Measurements from ENCODE around the gene TIMM8B. TPM values are rescaled to one million over a fixed set of nuclear protein-coding genes. Genes with fewer than 3 reads are reported as not detected.

Gene TIMM8B
- total and polyA plus RNA-seq, 2 of the 4 experiments (the other 2 are of a cell fraction) = 35.5 to 103 TPM

DNA sequence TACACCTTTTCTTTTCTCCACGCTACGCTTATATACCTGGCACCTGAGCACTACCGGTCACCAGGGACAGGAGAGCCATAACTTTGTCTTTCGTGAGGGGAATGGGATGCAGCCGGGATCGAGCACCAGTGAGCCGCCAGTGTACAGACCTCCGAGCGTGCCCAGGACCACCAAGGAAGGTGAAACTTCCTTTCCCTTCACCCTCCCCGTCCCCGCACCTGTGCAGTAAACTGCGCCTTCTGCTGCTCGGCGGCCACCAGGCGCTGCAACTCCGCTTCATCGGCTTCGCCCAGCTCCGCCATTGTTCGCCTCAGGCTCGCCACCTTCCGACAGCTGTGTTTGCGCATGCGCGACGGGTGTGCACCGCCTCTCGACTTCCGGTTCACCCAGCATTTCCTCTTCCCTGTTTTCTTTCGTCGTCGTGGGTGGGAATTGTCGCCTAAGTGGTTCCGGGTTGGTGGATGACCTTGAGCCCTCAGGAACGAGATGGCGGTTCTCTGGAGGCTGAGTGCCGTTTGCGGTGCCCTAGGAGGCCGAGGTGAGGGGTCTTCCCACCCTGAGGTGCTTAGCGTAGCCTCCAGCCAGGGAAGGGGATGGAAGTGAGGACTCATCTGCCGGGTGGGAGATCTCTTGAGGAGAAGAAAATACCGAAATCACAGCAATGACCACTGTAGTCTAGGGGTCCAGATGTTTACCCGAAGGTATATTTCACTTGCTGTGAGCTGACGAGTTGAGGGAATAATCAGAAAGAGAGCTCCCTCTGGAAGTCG lies at the start of gene TIMM8B, which contains the start of gene SDHD (continued):
- TF ChIP-seq CHD1 (IDR thresholded peaks at IDR 0.05; ENCODE audit: low read depth, low read length) = 0 out of 2 replicates have a peak, but pooled peaks have one; percentile 44
- TF ChIP-seq, protein P1, sequence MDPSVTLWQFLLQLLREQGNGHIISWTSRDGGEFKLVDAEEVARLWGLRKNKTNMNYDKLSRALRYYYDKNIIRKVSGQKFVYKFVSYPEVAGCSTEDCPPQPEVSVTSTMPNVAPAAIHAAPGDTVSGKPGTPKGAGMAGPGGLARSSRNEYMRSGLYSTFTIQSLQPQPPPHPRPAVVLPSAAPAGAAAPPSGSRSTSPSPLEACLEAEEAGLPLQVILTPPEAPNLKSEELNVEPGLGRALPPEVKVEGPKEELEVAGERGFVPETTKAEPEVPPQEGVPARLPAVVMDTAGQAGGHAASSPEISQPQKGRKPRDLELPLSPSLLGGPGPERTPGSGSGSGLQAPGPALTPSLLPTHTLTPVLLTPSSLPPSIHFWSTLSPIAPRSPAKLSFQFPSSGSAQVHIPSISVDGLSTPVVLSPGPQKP (IDR thresholded peaks at IDR 0.05; ENCODE audit: borderline replicate concordance, low read depth, low read length) = 0 out of 2 replicates have a peak, but pooled peaks have one; percentile 51
- TF ChIP-seq RFX5 (IDR thresholded peaks at IDR 0.05; ENCODE audit: low read depth, low read length) = no peak

GRCh38 chr11:112134473-112134872 lies 47.9 kb upstream of the TIMM8B start:
- H2AFZ ChIP-seq (replicated peaks; ENCODE audit: low read length, poor library complexity) = no peak overlapping the region
- no peak overlapping the region for H3K9ac ChIP-seq (ENCODE audit: low read depth, low read length)
- H3K56ac ChIP-seq (ENCODE audit: extremely low read depth, insufficient read depth, low read length) = no peak overlapping the region
- CTCF ChIA-PET = no interaction called here
- H3K9me1 ChIP-seq (ENCODE audit: insufficient read depth, low read length) = 0 out of 2 replicates have a peak, but pooled peaks cover 4% of the 10 kb centered on the region
- 100% methylated on average over 2 of the region's 4 CpGs; no CpG with 5 or more reads in 1 of the 2 experiments for WGBS, 2 experiments (ENCODE audit: extremely low coverage in 2 of 2, insufficient read length in 1 of 2)
- H4K8ac ChIP-seq (ENCODE audit: low read depth in 2 of 2, low read length in 2 of 2) = no peak overlapping the region
- H2BK20ac ChIP-seq (ENCODE audit: low read depth, low read length) = no peak overlapping the region
- POLR2A ChIA-PET (ENCODE audit: unreplicated experiment) = no interaction called here
- no peak for DNase-seq
- H4K5ac ChIP-seq (ENCODE audit: low read depth, low read length) = no peak overlapping the region
- intact Hi-C loops (cut with micrococcal nuclease) (no loop called here), dilution Hi-C loops (cut with HindIII; ENCODE audit: low sequenced_read_pairs, unreplicated experiment) (no loop called here), in situ Hi-C loops (cut with MboI; ENCODE audit: low sequenced_read_pairs) (no loop called here)
- no peaks in the 10 kb centered on the region for H4K20me1 ChIP-seq (ENCODE audit: insufficient read depth, low read length)
- no peak overlapping the region for H2AK9ac ChIP-seq (replicated peaks; ENCODE audit: low read depth, low read length, poor library complexity)
- no peaks in the 10 kb centered on the region for H3K4me1 ChIP-seq (ENCODE audit: control insufficient read depth, insufficient read depth, low read length)
- no peak overlapping the region for H3K4ac ChIP-seq (ENCODE audit: low read depth, low read length)
- H3K14ac ChIP-seq (replicated peaks; ENCODE audit: low read depth, low read length) = no peak overlapping the region
- no peak overlapping the region for H2BK5ac ChIP-seq (ENCODE audit: low read depth, low read length, poor library complexity, severe bottlenecking)
- H3K18ac ChIP-seq (ENCODE audit: low read depth, low read length) = no peak overlapping the region
- no TSS peak for BruUV-seq (replicated peaks)
- H4K91ac ChIP-seq (ENCODE audit: insufficient read depth, low read depth, low read length) = no peak overlapping the region
- no peak overlapping the region for H3K4me2 ChIP-seq (ENCODE audit: low read depth, low read length)
- H3K4me3 ChIP-seq (ENCODE audit: insufficient read depth, low read depth, low read length) = no peak overlapping the region
- H3K36me3 ChIP-seq (ENCODE audit: control insufficient read depth, insufficient read depth, low read length) = no peaks in the 10 kb centered on the region
- no peaks in the 10 kb centered on the region for H3K79me1 ChIP-seq (ENCODE audit: low read depth in 1 of 2, low read length in 2 of 2)
- no peaks in the 10 kb centered on the region for H3K27me3 ChIP-seq (ENCODE audit: control insufficient read depth, insufficient read depth, low read length)
- H3K23ac ChIP-seq (ENCODE audit: low read depth, low read length) = no peak overlapping the region
- H2AK5ac ChIP-seq (ENCODE audit: low read depth, low read length) = no peak overlapping the region
- H2BK120ac ChIP-seq (ENCODE audit: low read depth, low read length) = no peak overlapping the region
- H3K9me3 ChIP-seq (ENCODE audit: control insufficient read depth, insufficient read depth, low read length) = no peaks in the 10 kb centered on the region
- H2BK15ac ChIP-seq (ENCODE audit: low read depth, low read length) = no peak overlapping the region
- no peak for ATAC-seq (ENCODE audit: low read depth)
- H3K27ac ChIP-seq (ENCODE audit: insufficient read depth, low read length) = no peak overlapping the region
- TF ChIP-seq MAFK (IDR thresholded peaks at IDR 0.05; ENCODE audit: low read depth, low read length) (no peak), NFE2L2 (IDR thresholded peaks at IDR 0.05; ENCODE audit: low read depth, low read length) (no peak), POLR2A (IDR thresholded peaks at IDR 0.05; ENCODE audit: low read depth, low read length) (no peak), RFX5 (IDR thresholded peaks at IDR 0.05; ENCODE audit: low read depth, low read length) (no peak), CHD1 (IDR thresholded peaks at IDR 0.05; ENCODE audit: low read depth, low read length) (no peak), RAD21 (IDR thresholded peaks at IDR 0.05; ENCODE audit: low read length) (no peak), FOS (IDR thresholded peaks at IDR 0.05; ENCODE audit: low read depth, low read length) (no peak), MAZ (IDR thresholded peaks at IDR 0.05; ENCODE audit: borderline replicate concordance, low read depth, low read length) (no peak)
- TF ChIP-seq, protein P2, sequence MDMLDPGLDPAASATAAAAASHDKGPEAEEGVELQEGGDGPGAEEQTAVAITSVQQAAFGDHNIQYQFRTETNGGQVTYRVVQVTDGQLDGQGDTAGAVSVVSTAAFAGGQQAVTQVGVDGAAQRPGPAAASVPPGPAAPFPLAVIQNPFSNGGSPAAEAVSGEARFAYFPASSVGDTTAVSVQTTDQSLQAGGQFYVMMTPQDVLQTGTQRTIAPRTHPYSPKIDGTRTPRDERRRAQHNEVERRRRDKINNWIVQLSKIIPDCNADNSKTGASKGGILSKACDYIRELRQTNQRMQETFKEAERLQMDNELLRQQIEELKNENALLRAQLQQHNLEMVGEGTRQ (IDR thresholded peaks at IDR 0.05; ENCODE audit: low read depth, low read length) = no peak
- TF ChIP-seq, protein P3, sequence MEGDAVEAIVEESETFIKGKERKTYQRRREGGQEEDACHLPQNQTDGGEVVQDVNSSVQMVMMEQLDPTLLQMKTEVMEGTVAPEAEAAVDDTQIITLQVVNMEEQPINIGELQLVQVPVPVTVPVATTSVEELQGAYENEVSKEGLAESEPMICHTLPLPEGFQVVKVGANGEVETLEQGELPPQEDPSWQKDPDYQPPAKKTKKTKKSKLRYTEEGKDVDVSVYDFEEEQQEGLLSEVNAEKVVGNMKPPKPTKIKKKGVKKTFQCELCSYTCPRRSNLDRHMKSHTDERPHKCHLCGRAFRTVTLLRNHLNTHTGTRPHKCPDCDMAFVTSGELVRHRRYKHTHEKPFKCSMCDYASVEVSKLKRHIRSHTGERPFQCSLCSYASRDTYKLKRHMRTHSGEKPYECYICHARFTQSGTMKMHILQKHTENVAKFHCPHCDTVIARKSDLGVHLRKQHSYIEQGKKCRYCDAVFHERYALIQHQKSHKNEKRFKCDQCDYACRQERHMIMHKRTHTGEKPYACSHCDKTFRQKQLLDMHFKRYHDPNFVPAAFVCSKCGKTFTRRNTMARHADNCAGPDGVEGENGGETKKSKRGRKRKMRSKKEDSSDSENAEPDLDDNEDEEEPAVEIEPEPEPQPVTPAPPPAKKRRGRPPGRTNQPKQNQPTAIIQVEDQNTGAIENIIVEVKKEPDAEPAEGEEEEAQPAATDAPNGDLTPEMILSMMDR (conservative IDR thresholded peaks at IDR 0.05; ENCODE audit: low read depth, low read length) = no peak

All from IMR-90 (cell line).